Trophoblast cell (in vitro differentiated cells and primary cell): Measurements from ENCODE around the gene NCBP1.

Experiments used
- DNase-seq, 2 donors: peaks; one replicate each; pipeline ENCODE4 v3.0.0-alpha.2; 2016
- H2AFZ ChIP-seq: 2 replicates; pipeline ENCODE4 v1.6.1; 2013; ENCODE audit warnings: low read length, moderate library complexity, mild to moderate bottlenecking; ENCODE audit not compliant: insufficient read depth, poor library complexity
- H2AK5ac ChIP-seq: 2 replicates; pipeline ENCODE4 v1.6.1; 2013; ENCODE audit warnings: mild to moderate bottlenecking, low read length
- H2BK120ac ChIP-seq: 2 replicates; pipeline ENCODE4 v1.6.1; 2013; ENCODE audit warnings: low read length, mild to moderate bottlenecking, moderate library complexity; ENCODE audit not compliant: insufficient read depth, poor library complexity
- H2BK12ac ChIP-seq: 2 replicates; pipeline ENCODE4 v1.6.1; 2013; ENCODE audit warnings: mild to moderate bottlenecking, low read length, moderate library complexity
- H2BK5ac ChIP-seq: 2 replicates; pipeline ENCODE4 v1.6.1; 2013; ENCODE audit warnings: low read length, low read depth, moderate library complexity, mild to moderate bottlenecking; ENCODE audit not compliant: poor library complexity
- H3K14ac ChIP-seq: 2 replicates; pipeline ENCODE4 v1.6.1; 2013; ENCODE audit warnings: mild to moderate bottlenecking, low read length
- H3K18ac ChIP-seq: 2 replicates; pipeline ENCODE4 v1.6.1; 2013; ENCODE audit warnings: mild to moderate bottlenecking, low read length
- H3K23ac ChIP-seq: 2 replicates; pipeline ENCODE4 v1.6.1; 2013; ENCODE audit warnings: low read length
- H3K27ac ChIP-seq: 2 replicates; pipeline ENCODE4 v1.5.1; 2013; ENCODE audit warnings: low read depth, mild to moderate bottlenecking, inconsistent platforms, low read length, moderate library complexity
- H3K27me3 ChIP-seq: 2 replicates; pipeline ENCODE4 v1.6.1; 2013; ENCODE audit warnings: inconsistent platforms, mild to moderate bottlenecking, low read length, moderate library complexity; ENCODE audit not compliant: insufficient read depth
- H3K36me3 ChIP-seq, 2 experiments: 1 replicate in 1 of 2; 2 replicates in 1 of 2; pipeline ENCODE4 v1.6.1; 2013; ENCODE audit warnings: low read length in 2 of 2, mild to moderate bottlenecking in 2 of 2, moderate library complexity in 1 of 2; ENCODE audit not compliant: insufficient read depth in 2 of 2, control insufficient read depth in 1 of 2
- H3K4ac ChIP-seq: 2 replicates; pipeline ENCODE4 v1.6.1; 2013; ENCODE audit warnings: low read depth, mild to moderate bottlenecking, low read length, moderate library complexity
- H3K4me1 ChIP-seq, 2 experiments: 1 replicate in 1 of 2; 2 replicates in 1 of 2; pipeline ENCODE4 v1.6.1; 2013; ENCODE audit warnings: low read length in 2 of 2, mild to moderate bottlenecking in 2 of 2, moderate library complexity in 1 of 2; ENCODE audit not compliant: insufficient read depth in 2 of 2, control insufficient read depth in 1 of 2
- H3K4me2 ChIP-seq: 2 replicates; pipeline ENCODE4 v1.6.1; 2013; ENCODE audit warnings: inconsistent platforms, mild to moderate bottlenecking, low read length, moderate library complexity
- H3K4me3 ChIP-seq: 2 replicates; pipeline ENCODE4 v1.5.1; 2013; ENCODE audit warnings: mild to moderate bottlenecking, low read depth, low read length, inconsistent platforms
- H3K79me1 ChIP-seq: one replicate; pipeline ENCODE4 v1.6.1; 2013; ENCODE audit warnings: low read length
- H3K79me2 ChIP-seq: 2 replicates; pipeline ENCODE4 v1.6.1; 2013; ENCODE audit warnings: low read length, mild to moderate bottlenecking; ENCODE audit not compliant: control insufficient read depth, insufficient read depth, poor library complexity
- H3K9ac ChIP-seq: 2 replicates; pipeline ENCODE4 v1.6.1; 2013; ENCODE audit warnings: mild to moderate bottlenecking, low read length
- H3K9me3 ChIP-seq: 2 replicates; pipeline ENCODE4 v1.6.1; 2013; ENCODE audit warnings: low read depth, mild to moderate bottlenecking, control low read depth, inconsistent platforms, low read length; ENCODE audit not compliant: insufficient read depth
- H4K12ac ChIP-seq: 2 replicates; pipeline ENCODE4 v1.6.1; 2013; ENCODE audit warnings: low read depth, mild to moderate bottlenecking, low read length, moderate library complexity
- H4K8ac ChIP-seq: 2 replicates; pipeline ENCODE4 v1.6.1; 2013; ENCODE audit warnings: low read depth, mild to moderate bottlenecking, low read length, moderate library complexity
- H4K91ac ChIP-seq: one replicate; pipeline ENCODE4 v1.6.1; 2013; ENCODE audit warnings: low read depth, mild to moderate bottlenecking, low read length, moderate library complexity
- WGBS: extraction: QIAGEN DNeasy Blood & Tissue Kit; methylation state at CpG from one replicate; pipeline ENCODE4 v1.1.7; 2013; ENCODE audit warnings: missing lambda C conversion rate; ENCODE audit not compliant: insufficient read length, insufficient coverage; ENCODE audit errors: extremely low coverage; 5-methylcytosine and 5-hydroxymethylcytosine counted together

The NCBP1 gene

DNA sequence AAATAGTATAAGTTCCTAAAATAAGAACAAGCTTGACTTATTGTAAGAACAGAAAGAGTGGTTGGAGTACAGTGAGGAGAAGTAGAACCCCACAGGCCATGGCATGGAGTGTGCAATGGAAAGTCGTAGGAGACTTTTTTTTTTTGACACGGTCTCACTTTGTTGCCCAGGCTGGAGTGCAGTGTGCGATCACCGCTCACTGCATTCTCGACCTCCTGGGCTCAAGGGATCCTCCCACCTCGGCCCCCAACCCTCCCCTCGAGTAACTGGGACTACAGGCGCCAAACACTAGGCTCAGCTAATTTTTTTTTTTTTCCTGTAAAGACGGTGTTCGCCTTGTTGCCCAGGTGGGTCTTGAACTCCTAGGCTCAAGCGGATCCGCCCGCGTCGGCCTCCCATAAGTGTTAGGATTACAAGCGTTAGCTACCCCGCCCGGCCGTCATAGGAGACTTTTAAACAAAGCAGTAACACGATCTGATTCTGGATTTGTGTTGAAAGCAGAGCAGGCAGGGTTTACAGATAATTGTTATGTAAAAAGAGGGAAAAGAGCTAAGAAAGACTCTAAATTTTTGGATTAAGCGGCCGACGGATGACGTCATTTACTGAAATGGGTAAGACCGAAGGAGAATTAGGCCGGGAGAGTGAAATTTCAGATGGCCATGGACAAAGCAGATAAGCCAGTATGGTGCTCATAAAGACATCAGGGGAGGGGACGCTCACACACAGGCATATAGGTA, 1.2 kb upstream of the NCBP1 start:
- Histone ChIP-seq H3K27me3 (no peaks in the 10 kb centered on the region), H3K27ac (peak overlapping the region; percentile 100), H3K79me2 (peaks cover 20% of the 10 kb centered on the region), H3K79me1 (peaks cover 23% of the 10 kb centered on the region), H3K4me3 (peak overlapping the region; percentile 97), H3K4ac (no peak overlapping the region), H3K18ac (no peak overlapping the region), H3K9ac (peak overlapping the region; percentile 95), H2AFZ (peak overlapping the region; percentile 84), H3K9me3 (no peaks in the 10 kb centered on the region), H3K36me3 (no peaks in the 10 kb centered on the region), H2BK5ac (peak overlapping the region; percentile 56), H3K23ac (no peak overlapping the region), H4K12ac (peak overlapping the region; percentile 87), H4K91ac (peak overlapping the region; percentile 96), H2BK12ac (no peak overlapping the region), H3K4me1 (peaks cover 5 to 7% of the 10 kb centered on the region in 2 experiments), H3K4me2 (peak overlapping the region; percentile 74), H2BK120ac (peak overlapping the region; percentile 84), H2AK5ac (no peak overlapping the region), H4K8ac (peak overlapping the region; percentile 80), H3K14ac (peak overlapping the region; percentile 94)
- WGBS = no CpG with 5 or more reads among the region's 27 CpGs
- peak in 1 of 2 donors; percentile 85 for DNase-seq

DNA sequence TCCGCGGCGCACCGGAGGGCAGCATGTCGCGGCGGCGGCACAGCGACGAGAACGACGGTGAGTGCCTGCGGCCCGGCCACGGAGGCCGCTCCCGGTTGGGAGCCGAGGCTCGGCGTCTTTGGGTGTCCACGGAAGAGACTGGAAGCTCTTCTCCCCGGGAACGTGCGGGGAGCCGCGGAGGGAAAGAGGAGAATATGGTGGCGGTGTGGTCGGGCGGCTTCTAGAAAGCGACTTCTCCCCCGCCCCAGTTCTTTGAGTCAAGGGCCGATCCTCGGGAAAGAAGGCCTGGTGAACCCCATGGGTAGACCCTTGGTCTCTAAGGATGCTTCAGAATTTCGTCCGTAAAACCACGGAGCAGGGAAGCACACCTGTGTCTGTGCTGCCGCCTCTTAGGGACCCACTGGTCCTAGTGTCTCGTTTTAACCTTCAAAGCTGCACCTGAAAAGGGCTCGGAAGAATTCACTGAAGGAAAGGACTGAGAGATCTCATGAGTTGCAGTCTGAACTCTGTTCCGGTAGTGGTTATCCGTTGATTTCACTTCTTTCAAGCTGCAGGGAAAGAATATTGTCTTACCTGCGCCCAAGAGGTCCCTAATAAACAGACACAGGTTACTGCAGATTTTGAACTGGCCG, 354 bp downstream of the NCBP1 start:
- peak overlapping the region; percentile 26 for H4K12ac ChIP-seq
- H3K9ac ChIP-seq = peak overlapping the region; percentile 98
- peak overlapping the region; percentile 19 for H2AFZ ChIP-seq
- H3K4me3 ChIP-seq = peak overlapping the region; percentile 97
- peak overlapping the region; percentile 6 for H2AK5ac ChIP-seq
- no peak for DNase-seq
- H3K79me1 ChIP-seq = peaks cover 23% of the 10 kb centered on the region
- peaks cover 5 to 7% of the 10 kb centered on the region in 2 experiments for H3K4me1 ChIP-seq
- no peak overlapping the region for H3K23ac ChIP-seq
- peak overlapping the region; percentile 96 for H4K91ac ChIP-seq
- H3K27me3 ChIP-seq = no peaks in the 10 kb centered on the region
- H3K14ac ChIP-seq = peak overlapping the region; percentile 88
- H3K9me3 ChIP-seq = no peaks in the 10 kb centered on the region
- H4K8ac ChIP-seq = peak overlapping the region; percentile 80
- H3K4me2 ChIP-seq = peak overlapping the region; percentile 74
- peak overlapping the region; percentile 67 for H2BK120ac ChIP-seq
- peak overlapping the region; percentile 100 for H3K27ac ChIP-seq
- H2BK12ac ChIP-seq = no peak overlapping the region
- H3K4ac ChIP-seq = peak overlapping the region; percentile 59
- peaks cover 21% of the 10 kb centered on the region for H3K79me2 ChIP-seq
- peak overlapping the region; percentile 40 for H3K18ac ChIP-seq
- no peaks in the 10 kb centered on the region for H3K36me3 ChIP-seq
- no CpG with 5 or more reads among the region's 43 CpGs for WGBS
- H2BK5ac ChIP-seq = peak overlapping the region; percentile 41

DNA sequence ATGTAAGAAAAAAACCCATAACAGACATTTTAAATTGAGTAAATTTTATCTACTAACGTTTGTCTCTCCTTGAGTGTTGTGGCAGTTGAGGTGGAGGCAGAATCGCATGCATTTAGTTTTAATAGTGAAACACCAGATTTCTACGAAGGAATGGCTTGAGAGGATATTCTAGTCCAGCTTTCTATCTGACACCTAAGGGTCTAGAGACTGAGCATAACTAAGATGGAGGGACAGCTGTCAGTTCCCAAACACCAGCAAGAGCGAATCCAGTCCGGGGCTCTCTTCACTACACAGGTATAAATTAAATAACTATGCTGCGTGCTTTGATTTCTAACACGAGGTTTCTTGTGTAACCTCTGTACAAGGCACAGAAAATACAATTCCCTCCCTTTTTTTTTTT, 1.4 kb downstream of the NCBP1 start:
- peaks cover 5 to 7% of the 10 kb centered on the region in 2 experiments for H3K4me1 ChIP-seq
- H3K79me1 ChIP-seq = peaks cover 23% of the 10 kb centered on the region
- H2BK120ac ChIP-seq = no peak overlapping the region
- peak in 1 of 2 donors; percentile 1 for DNase-seq
- no peak overlapping the region for H3K23ac ChIP-seq
- no peak overlapping the region for H2AFZ ChIP-seq
- peak overlapping the region; percentile 74 for H3K4me2 ChIP-seq
- peaks cover 21% of the 10 kb centered on the region for H3K79me2 ChIP-seq
- H3K4ac ChIP-seq = peak overlapping the region; percentile 81
- H2BK12ac ChIP-seq = no peak overlapping the region
- H3K14ac ChIP-seq = no peak overlapping the region
- H4K91ac ChIP-seq = no peak overlapping the region
- no peak overlapping the region for H4K12ac ChIP-seq
- H4K8ac ChIP-seq = no peak overlapping the region
- H3K9ac ChIP-seq = no peak overlapping the region
- H3K27ac ChIP-seq = no peak overlapping the region
- H3K27me3 ChIP-seq = no peaks in the 10 kb centered on the region
- H3K18ac ChIP-seq = no peak overlapping the region
- no peak overlapping the region for H2BK5ac ChIP-seq
- no peak overlapping the region for H3K4me3 ChIP-seq
- H2AK5ac ChIP-seq = no peak overlapping the region
- H3K9me3 ChIP-seq = no peaks in the 10 kb centered on the region
- WGBS = no CpG with 5 or more reads among the region's 7 CpGs
- no peaks in the 10 kb centered on the region for H3K36me3 ChIP-seq

DNA sequence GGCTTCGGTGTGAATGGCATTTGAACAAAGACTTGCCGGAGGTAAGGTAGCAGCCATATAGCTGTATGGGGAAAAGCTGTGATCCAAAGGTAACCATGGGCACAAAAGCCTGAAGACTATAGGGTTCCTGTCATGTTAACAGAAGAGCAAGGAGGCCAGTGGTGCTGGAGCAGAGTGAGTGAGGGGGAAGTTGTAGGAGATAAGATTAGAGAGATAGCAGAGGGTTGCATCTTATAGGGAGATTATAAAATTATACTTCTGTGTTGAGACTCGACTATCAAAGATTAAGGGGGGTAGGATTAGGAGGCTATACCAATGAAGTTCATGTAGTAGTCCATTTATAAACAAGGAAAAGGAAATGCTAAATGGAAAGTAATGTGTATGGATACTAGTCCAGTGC, 3.3 kb downstream of the NCBP1 start:
- WGBS = no CpG with 5 or more reads among the region's 3 CpGs

More for the DNA sequence above, 3.3 kb downstream of the NCBP1 start:
- peak overlapping the region; percentile 17 for H2BK5ac ChIP-seq
- no peak overlapping the region for H4K91ac ChIP-seq
- no peak overlapping the region for H2BK12ac ChIP-seq
- H2BK120ac ChIP-seq = no peak overlapping the region
- peaks cover 21% of the 10 kb centered on the region for H3K79me1 ChIP-seq
- no peak overlapping the region for H2AFZ ChIP-seq
- no peak overlapping the region for H3K14ac ChIP-seq
- H3K27ac ChIP-seq = no peak overlapping the region
- peaks cover 0 to 2% of the 10 kb centered on the region in 2 experiments for H3K4me1 ChIP-seq
- no peak overlapping the region for H3K23ac ChIP-seq
- peaks cover 21% of the 10 kb centered on the region for H3K79me2 ChIP-seq
- peaks cover 0 to 1% of the 10 kb centered on the region in 2 experiments for H3K36me3 ChIP-seq
- no peak overlapping the region for H2AK5ac ChIP-seq
- no peak overlapping the region for H4K8ac ChIP-seq
- H3K4me3 ChIP-seq = no peak overlapping the region
- H3K4me2 ChIP-seq = no peak overlapping the region
- no peak overlapping the region for H3K9ac ChIP-seq
- no peaks in the 10 kb centered on the region for H3K9me3 ChIP-seq
- no peak overlapping the region for H4K12ac ChIP-seq
- H3K18ac ChIP-seq = no peak overlapping the region
- H3K4ac ChIP-seq = peak overlapping the region; percentile 95
- no peak for DNase-seq
- no peaks in the 10 kb centered on the region for H3K27me3 ChIP-seq
